Skin epidermis (tissue), 12 donors: ENCODE data around the gene UGT3A2.

Experiments used
- H3K27ac ChIP-seq, 21 experiments: fragments of 200-600 bp; sonication (generic) in 11 of 21; one replicate each; pipeline ENCODE4 v1.5.0; 2020; ENCODE audit warnings: mild to moderate bottlenecking in 3 of 21, inconsistent platforms in 2 of 21, moderate library complexity in 2 of 21
- H3K4me3 ChIP-seq, 7 experiments: fragments of 200-600 bp; sonication (generic) in 2 of 7; one replicate each; pipeline ENCODE4 v1.5.0; 2020; ENCODE audit warnings: inconsistent platforms in 2 of 7, mild to moderate bottlenecking in 2 of 7, moderate library complexity in 1 of 7

UGT3A2 gene

DNA sequence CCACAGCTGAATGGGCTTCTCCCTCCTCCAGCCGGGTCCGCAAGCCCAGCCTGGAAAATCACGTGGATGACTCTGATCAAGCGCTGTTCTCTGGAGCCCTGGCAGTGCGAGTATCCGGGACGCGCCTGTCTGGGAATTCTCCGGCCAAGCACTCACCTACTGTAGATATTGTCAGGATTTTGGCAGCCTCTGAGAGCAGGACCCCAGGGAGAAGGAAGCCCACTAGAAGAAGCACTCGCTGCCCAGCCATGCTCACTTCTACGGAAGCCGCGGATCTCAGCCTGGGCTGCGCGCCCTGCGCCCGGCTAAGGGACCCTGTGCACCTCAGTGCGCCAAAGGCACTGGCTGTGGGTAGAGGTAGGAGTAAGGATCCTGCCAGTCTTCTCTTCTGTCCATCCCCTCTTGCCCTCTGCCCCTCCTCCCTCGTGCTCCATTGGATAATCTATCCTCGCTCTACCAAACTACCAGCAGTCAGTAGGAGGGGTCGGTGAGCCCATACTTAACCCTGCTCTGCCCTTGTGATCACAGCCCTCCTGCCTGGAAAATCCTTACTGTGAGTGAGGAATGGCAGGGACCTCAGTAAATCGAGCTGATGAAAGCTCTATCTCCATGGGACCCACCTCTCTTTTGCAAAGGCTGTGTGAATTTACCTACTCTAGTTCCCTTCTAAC is at the start of gene UGT3A2:
Gene UGT3A2, minus strand, starts transcription at position 343 of the 671 bp plus-strand sequence. Its CDS starts 93 bp downstream, at position 250.
- peak within 1 kb of the TSS in 1 of 21 experiments; percentile 21 for H3K27ac ChIP-seq
- H3K4me3 ChIP-seq = peak within 1 kb of the TSS in 2 of 7 experiments; percentile 13 to 37

GRCh38 chr5:36111238-36111637 is 44.6 kb upstream of the UGT3A2 start:
- no peak overlapping the region for H3K4me3 ChIP-seq

GRCh38 chr5:36108758-36109460 is 42.2 kb upstream of the UGT3A2 start:
- H3K4me3 ChIP-seq = no peak overlapping the region
- no peak overlapping the region for H3K27ac ChIP-seq

More at GRCh38 chr5:36111238-36111637, 44.6 kb upstream of the UGT3A2 start:
- H3K27ac ChIP-seq = no peak overlapping the region

DNA sequence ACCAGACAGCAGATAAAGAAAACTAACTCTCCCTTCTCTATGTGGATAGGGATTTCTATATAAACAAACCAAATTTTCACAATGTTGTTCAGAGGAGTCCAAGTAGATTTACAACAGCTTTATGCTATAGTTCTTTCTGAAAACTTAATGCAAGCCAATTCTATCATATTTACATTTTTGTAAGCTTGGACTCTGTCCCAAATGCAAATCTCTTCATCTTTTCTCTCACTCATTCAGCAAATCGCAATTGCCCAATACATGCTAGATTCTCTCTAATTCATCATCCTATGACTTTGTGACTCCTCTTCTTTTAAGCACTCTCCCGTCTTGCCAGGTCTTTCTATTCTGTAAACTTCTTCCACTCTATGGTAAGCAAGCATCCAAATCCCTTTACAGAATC is 39.1 kb upstream of the UGT3A2 start:
- no peak overlapping the region for H3K4me3 ChIP-seq
- no peak overlapping the region for H3K27ac ChIP-seq

GRCh38 chr5:36099748-36100147 is 33.1 kb upstream of the UGT3A2 start:
- no peak overlapping the region for H3K4me3 ChIP-seq
- H3K27ac ChIP-seq = no peak overlapping the region

DNA sequence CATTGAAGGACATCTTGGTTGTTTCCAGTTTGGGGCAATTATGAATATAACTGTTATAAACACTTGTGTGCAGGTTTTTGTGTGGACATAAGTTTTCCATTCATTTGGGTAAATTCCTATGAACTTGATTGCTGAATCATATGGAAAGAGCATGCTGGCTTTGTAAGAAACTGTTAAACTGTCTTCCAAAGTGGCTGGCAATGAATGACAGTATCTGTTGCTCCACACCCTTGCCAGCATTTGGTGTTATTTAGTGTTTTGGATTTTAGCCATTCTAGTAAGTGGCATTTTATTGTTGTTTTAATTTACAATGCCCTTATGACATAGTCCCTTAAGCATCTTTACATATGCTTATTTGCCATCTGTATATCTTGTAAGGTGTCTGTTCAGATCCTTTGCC is 29.8 kb upstream of the UGT3A2 start:
- Histone ChIP-seq H3K27ac (no peak overlapping the region), H3K4me3 (no peak overlapping the region)

DNA sequence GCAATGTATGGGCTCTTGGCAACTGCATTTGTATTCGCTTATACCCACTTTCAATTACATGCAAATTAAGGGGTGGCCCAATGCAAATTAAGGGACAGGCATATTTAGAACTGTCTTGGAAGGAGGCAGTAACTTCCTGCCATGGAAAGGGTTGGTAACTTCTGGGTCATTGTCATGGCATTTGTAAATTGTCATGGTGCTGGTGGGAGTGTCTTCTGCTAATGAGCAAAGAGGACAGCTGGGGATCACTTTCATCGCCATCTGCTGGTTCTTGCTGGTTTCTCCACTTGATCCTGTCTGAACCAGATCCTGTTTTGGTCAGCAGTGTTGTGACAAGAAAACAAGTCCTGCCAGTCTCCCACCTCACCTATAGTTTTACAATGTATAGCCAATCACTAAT is 23.3 kb upstream of the UGT3A2 start:
- Histone ChIP-seq H3K4me3 (no peak overlapping the region), H3K27ac (no peak overlapping the region)

DNA sequence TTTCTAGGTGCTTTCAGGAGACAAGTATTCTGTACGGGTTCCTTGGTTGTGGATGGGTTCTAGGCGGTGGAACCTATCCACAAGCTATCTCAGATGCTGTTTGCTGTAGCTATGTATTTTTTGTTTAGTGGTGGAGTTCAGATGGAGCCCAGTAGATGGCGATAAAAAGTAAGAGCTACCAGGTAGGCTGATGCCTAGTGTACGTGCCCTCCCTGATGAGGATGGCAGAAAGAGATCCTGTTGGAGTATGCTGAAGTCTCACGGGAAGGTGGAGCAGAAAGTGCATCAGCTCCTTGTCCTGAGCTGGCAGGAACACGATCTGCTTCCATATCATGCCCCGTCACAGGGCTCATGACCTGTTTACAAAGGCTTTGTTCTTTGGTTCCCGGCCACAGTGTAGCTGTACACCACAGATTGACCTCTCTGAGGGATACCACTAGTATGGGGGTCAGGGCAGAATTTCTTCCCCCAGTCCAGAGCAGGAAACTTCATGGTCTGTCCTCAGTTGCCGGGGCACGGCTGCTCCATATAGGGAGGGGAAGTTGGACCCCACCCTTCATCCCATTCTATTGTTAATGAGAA is 12.6 kb upstream of the UGT3A2 start:
- Histone ChIP-seq H3K4me3 (no peak overlapping the region), H3K27ac (no peak overlapping the region)

DNA sequence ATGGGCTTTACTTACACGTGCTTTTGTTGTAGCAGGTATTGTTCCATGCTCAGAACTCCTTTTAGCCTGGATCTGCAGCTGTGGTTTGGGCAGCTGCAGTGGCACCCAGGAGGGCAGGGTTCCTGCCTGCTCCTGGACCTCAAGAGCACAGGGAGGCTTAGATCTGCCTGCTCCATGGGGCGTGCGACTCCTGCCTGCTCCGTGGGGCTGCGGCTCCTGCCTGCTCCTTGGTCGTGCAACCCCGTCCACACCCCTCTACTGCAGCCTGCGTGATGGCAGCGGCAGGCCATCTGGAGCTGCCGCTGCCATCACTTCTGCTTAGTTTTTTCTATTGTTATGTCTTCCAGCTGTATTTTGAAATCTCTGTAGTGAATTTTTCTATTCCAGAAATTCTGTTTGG is 11.7 kb upstream of the UGT3A2 start:
- Histone ChIP-seq H3K27ac (no peak overlapping the region), H3K4me3 (no peak overlapping the region)

DNA sequence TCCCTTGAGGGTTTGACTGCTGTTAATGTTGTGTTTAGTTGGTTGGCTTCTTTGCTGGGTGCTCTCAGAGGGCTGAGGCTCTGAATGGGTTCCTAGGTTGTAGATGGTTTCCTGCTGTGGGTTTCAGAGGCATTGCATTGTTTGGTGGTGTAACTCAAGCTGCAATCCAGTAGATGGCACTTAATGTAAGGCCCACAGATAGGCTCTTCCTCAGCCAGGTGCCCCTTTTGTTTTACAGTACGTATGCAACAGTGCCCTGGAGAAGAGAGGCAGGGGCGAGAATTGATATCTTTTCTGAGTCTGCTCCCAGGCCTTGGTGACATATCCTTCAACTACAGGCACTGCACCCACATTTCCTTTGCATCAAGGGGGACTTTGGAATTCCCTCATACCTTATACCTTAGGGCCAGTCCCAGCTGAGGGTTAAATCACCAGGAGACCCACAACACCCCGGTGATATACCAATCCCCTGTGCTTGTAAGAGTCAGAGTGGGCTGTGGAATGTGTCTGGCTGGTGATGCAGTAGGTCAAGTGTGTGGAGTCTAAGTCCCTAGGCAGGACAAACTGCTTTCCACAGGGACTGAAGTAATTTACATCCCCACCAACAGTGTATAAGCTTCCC is 7.0 kb upstream of the UGT3A2 start:
- H3K27ac ChIP-seq = no peak overlapping the region

GRCh38 chr5:36070687-36071571 is 4.2 kb upstream of the UGT3A2 start:
- Histone ChIP-seq H3K27ac (no peak overlapping the region), H3K4me3 (peak overlapping the region in 3 of 7 experiments; percentile 1 to 25 (median 2))

More for the DNA sequence above, 7.0 kb upstream of the UGT3A2 start:
- H3K4me3 ChIP-seq = no peak overlapping the region

- Histone ChIP-seq H3K4me3 (no peak overlapping the region), H3K27ac (no peak overlapping the region)
Measured at GRCh38 chr5:36068751-36069281, 2.1 kb upstream of the UGT3A2 start.

GRCh38 chr5:36066001-36066539 is 612 bp downstream of the UGT3A2 start:
- Histone ChIP-seq H3K4me3 (peak overlapping the region in 2 of 7 experiments; percentile 13 to 37), H3K27ac (peak overlapping the region in 1 of 21 experiments; percentile 21)

DNA sequence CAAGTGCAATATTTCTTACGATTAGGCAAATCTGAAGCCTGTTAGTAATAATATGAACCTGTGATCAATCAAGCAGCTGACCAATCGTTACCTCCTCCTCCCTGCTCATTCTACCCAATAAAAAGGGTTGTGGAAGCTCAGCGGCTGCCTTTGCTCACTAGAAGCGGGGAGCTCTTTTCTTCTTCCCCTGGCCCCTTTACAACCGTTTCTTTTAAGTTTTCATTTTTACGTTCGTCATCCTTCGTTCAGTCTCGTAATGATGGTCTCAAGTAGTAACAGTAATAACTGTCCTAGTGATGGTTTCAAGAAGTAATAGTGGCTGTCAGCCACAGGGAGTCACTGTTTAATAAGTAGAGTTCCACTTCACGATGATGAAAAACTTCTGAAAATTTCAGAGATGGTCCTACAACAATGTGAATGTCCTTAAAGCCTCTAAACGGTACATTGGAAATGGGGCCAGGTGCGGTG is 6.2 kb downstream of the UGT3A2 start:
- peak overlapping the region in 1 of 21 experiments; percentile 65 for H3K27ac ChIP-seq
- H3K4me3 ChIP-seq = no peak overlapping the region

DNA sequence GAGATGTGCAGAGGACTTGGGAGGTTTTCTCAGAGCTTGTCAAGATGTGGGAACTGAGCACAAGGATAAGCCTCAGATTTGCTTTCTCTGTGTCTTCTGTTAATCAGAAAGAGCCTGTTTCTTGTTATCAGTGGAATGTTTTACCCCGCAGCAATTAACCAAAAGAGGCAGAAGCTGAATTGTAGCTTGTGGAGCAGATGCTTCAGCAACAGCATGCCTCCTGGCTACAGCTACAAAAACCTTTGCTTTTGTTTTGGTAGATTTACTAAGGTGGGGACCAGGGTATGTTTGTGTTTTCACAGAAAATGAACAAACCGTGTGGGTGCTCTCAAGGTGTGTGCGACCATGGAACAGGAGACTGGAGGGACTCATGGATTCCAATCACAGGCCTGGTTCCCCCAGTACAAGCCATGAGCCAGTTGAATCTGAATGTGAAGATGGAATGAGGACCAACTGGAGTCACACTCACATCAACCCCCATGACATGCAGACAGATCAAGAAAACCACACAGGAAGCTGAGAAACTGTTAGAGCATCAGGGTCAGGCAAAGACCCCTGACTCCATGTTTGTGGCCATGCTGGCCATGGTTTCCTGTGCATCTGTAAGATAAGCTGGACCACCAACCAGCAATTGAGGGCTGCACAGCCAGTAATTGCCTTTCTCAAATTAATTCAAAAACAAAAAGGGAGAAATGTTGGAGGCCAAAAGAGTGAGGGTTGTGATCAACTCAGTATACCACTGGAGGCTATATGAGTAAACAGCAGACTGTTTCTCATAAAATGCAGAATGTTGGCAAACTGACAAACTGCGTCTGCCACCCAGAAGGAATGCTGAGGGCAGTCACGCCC is 6.9 kb downstream of the UGT3A2 start:
- H3K27ac ChIP-seq = peak overlapping the region in 1 of 21 experiments; percentile 65
- H3K4me3 ChIP-seq = no peak overlapping the region

DNA sequence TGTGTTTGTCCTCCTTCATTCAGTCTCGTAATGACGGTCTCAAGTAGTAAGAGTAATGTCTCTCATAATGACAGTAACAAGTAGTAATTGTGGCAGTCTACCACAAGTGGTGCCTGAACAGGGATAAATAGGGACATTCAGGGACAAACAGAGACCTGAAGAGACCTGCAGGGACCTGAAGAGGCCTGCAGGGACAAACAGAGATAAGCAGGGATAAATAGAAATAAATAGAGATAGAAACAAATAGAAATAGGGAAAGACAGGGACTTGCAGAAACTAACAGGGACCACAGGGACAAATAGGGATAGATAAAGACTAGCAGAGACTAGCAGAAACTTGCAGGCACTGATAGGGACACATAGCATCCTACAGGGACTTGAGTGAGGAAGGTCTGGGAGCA is 7.9 kb downstream of the UGT3A2 start:
- H3K4me3 ChIP-seq = no peak overlapping the region
- H3K27ac ChIP-seq = no peak overlapping the region

DNA sequence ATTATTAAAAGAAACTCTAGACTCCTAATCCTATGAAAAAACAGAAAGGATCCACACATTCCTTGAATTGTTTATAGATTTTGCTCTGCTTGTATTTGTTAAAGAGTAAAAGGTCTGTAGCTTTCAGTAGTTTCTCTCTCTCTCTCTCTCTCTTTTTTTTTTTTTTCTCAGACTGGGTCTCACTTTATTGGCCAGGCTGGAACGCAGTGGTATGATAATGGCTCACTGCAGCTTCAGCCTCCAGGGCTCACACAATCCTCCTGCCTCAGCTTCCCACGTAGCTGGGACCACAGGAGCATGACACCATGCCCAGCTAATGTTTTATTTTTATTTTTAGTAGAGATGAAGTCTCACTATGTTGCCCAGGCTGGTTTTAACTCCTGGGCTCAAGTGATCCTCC is 9.3 kb downstream of the UGT3A2 start:
- Histone ChIP-seq H3K4me3 (no peak overlapping the region), H3K27ac (no peak overlapping the region)

DNA sequence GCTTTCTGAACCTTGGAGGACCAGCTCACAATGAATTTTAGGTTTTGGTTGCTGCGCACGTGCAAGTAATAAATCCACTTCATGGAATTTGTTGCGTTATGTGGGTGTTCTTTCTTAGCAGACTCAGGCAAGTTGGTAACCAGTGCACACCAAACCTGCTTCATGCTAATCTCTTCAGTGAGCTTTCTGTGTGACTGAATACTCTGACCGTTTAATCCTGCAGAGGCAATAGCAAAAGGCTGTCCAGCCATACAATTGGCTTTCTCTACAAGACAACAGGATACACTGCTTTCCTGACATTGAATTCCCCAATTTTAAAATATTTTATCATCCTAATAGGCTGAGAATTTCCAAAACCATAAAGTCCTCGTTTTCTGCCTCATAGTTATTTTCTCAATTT is 10.3 kb downstream of the UGT3A2 start:
- Histone ChIP-seq H3K27ac (no peak overlapping the region), H3K4me3 (no peak overlapping the region)
